HCEC 1CT (cell line): ENCODE measurements around the gene CFAP100.

ENCODE experiments used
- DNase-seq: peaks from one replicate; pipeline ENCODE4 v3.0.0-alpha.2; 2017

The CFAP100 gene

GRCh38 chr3:126377211-126377610 is 17.5 kb upstream of the CFAP100 start:
- DNase-seq: no peak

- no peak for DNase-seq
These were observed 16.4 kb upstream of the CFAP100 start for GRCh38 chr3:126378341-126378751.

DNA sequence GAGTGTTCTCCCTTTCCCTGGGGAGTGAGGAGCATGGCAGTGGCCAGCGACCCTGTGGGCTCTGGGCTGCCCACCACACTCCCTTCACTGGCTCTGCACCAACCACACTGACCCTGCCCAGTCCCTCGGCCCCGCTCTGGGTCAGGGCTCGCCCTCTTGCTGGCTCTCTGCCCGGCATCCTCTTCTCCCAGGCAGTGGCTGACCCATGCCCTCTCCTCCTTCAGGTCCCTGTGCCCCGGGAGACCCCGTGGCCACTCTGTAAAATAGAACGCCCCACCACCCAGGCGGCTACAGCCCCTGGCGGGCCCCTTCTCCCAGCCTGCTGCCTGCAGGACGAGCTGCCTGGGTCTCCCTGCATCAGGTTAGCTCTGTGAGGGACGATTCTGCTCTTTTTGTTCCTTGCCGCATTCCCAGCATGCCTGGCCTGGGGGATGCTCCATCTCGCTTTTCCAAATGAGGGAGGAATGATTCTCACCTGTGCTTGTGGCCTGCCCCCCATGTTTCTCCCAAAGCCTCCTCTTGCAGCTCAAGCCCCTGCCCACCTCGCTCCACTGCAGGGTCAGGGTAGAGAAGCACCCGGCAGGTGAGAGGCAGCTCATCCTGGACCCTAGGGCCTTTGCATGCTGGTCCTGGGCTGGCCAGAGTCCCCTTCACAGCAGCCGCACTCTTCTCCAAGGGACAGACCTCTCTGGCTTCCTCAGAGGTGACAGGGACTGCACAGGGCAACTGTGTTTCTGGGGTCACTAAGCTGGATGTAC is 14.5 kb upstream of the CFAP100 start:
- DNase-seq: no peak

- no peak for DNase-seq
These were observed 12.7 kb upstream of the CFAP100 start for GRCh38 chr3:126381966-126382365.

DNA sequence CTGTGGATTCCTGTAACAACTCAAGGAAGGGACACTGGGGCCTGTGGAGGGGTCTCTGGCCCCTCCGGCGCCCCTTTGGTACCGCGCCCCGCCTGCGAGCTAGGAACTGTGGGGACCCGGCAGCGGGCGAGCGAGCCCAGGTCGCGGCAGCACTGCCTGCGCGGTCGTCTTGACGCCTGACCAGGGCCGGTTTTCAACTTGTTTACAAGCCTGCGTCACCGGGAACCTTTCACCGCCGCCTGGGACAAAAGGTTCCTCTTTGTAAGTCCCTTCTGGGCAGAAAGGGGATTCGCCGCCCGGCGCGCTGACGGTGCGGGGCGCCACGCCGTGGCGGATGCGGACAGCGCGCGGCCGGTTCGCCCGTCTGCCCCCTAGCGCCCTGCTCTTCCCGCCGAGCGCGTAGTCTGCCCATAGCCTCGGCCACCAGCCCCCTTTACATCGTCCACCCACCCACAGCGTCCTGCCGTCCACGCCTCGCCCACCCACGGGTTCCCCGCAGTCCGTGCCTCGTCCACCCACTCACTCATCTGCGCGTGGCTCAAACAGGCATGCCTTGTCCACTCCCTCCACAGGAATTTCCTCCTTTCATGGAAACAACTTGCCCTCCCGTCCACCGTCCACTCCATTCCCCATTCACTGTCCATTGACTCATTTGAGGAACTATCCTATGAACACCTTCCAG is 5.5 kb upstream of the CFAP100 start:
- DNase-seq: peak; percentile 75

GRCh38 chr3:126389794-126390146 is 4.9 kb upstream of the CFAP100 start:
- no peak for DNase-seq

DNA sequence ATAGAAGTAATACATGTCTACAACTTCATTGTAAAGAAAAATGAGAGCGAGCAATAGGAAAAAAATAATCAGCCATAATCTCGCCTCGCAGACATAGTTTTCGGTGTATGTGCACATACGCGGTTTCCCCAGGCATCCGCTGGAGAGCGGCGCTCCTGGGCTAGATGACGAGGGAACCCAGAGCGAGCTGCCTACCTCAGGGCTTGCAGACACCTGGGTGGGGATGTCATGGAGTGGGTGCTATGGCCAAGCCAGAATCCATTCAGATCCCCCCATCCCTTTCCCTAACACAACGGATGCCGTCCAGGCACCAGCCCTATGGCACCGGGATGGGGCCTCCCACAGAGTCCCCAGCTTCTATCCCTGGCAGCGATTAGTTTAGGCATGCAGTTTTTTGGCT is 4.5 kb upstream of the CFAP100 start:
- no peak for DNase-seq

DNA sequence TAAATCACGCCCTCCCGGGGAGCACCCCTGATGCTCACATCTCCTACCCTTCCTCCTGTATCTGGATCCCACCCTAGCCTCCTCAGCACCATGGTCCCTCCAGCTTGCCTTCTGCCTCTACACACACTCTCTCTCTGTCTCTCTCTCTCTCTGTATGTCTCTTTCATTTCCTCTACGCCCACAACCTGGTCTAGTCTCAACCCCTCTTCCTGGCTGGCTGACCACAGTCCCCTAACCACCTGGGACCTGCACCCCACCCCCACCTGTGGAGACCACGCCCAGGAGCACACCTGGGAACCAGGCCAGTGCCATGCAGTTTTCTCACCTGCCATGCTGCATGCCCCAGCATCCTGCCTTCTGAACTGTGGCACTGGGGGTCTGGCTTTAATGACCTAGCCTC is 4.0 kb upstream of the CFAP100 start:
- DNase-seq: no peak

DNA sequence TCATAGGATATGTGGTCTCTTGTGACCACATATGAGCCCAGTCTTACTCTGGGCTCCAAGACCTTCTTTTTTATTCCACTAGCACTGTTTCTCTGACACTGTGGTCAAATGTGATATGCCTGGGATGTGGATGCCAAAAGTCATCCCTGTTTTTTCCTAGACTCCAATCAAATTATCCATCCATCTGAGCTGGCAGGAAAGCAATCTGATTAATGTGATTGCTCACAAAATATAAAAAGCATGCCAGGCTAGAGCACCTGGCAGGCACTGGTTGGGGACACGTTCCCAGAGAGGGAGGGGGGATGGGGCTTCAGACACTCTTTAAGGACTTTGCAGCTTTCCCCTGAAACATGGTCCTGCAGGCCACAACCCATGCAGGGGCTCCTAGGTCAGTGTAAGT is 3.1 kb upstream of the CFAP100 start:
- DNase-seq: no peak

- DNase-seq: no peak
These were observed 2.5 kb upstream of the CFAP100 start for GRCh38 chr3:126392246-126392645.

DNA sequence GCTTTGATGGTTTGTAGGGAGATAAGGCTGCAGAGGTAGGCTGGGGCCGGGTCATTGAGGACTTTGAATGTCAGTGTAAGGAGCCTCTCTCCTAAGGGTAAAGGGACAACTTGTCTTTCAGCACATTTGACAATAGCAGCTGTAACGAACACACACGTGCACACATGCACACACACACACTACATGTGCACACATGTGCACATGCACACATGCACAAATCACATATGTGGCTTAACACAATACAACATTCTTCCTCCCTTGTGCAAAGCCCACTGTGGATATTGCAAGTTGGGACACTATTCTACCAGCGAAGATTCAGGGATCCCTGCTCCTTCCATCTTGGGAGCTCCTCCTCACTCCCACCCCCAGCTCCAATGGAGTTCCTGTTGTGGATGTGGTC is 1.1 kb upstream of the CFAP100 start:
- no peak for DNase-seq

DNA sequence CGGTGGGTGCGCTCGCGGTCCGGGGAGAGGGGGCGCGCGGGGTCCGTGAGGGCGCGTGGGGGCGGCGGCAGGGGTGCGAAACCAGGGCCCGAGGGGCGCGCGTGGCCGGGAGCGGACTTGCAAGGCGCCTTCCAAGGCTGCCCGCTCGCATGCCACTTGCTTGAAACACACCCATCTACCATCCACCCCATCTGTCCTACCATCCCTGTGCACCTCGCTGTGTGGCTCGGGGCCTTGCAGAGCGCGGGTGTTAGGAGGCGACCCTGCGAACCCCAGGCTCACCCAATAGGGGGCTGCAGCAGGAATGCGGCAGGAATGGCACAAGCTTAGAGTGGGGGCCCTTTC is 240 bp downstream of the CFAP100 start:
- DNase-seq: no peak

GRCh38 chr3:126395846-126396513 is 1.3 kb downstream of the CFAP100 start:
- DNase-seq: no peak

DNA sequence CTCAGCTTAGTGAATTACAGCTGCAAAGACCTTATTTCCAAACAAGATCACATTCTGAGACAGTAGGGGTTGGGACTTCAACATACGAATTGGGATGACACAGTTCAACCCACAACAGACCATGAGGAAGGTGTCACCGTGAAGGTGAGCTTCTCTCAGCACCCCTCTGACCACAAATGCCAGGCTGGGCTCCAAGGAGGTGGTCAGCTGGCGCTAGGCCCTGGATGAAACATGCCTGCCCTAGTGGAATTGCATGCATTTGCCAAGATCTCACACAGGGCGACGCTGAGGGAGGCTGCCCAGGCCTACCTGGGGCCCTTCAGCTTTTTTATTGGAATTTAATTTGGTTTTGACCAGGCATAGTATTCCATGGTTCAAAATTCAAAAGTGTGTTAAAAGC is 1.8 kb downstream of the CFAP100 start:
- no peak for DNase-seq

GRCh38 chr3:126397610-126398422 is 3.1 kb downstream of the CFAP100 start:
- no peak for DNase-seq

DNA sequence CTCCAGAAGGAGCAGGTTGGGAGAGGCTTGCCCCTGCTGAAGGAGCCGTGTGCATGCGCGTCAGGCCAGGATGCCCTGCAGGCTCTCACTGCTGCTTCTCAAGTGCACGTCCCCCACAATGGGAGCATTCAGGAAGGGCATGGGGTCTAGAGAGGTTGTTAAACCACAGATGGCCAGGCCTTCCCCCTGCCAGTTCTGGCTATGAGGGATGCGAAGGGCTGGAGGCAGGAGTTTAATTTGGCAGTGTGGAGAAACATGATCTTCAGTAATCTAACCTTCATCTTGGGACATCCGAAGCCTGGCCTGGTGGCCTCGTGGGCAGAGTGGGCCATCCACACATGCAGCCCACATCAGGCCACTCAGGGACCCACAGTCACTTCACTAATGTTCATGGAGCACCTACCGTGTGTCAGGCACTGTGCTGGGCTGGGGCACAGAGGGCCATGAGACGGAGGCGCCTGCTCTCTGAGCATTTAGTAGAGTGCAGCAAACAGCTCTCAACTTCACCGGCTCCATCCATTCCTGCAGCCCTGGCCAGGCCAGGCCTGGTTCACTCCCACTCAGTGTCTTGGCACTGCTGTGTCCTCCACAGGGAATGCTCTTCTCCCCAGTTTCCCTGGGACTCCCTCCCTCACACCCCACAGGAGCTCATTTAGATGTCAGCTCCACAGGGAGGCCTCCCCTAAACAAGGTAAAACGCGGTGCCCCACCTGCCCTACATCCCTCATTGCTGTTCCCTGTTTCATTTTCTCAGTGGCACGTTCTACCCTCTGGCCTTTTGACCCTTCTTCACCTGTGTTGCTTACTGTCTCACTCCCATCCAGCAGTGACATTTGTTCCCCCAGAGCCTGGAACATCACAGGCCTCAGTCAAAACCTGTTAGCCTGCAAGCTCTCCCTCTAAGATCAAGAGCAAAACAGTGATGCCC is 4.0 kb downstream of the CFAP100 start:
- DNase-seq: no peak

DNA sequence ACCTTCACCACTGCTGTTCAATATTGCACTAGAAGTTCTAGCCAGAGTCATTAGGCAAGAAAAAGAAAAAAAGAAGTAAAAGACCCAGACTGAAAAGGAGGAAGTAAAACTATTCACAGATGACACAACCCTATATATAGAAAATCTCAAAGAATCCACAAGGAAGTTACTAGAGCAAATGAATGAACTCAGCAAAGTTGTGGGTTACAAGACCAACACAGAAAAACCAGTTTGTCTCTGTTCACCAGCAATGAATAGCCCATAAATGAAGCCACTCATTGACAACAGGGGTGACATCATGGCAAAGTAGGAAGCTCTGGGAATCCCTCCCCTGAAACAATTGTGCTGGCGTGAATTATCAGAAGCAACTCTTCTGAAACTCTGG is 4.6 kb downstream of the CFAP100 start:
- no peak for DNase-seq

DNA sequence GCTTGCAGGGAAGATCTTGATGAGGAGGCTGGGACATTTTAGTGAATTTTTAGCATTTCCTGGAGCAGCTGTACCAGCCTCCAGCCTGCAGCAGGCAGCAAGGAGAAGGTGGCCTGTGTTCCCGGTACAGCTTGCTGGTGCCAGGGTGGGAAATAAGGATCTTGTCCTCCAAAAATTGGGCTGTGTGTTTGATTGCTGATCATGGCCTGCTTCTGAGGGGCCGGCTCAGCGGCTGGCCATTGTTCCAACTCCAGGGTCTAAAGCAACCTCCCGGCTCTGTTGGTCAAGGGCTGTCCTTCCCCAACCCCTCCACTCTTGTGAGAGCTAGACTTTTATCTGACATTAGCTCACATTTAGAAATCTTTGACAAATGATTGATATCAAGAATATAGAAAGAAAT is 5.0 kb downstream of the CFAP100 start:
- DNase-seq: no peak

DNA sequence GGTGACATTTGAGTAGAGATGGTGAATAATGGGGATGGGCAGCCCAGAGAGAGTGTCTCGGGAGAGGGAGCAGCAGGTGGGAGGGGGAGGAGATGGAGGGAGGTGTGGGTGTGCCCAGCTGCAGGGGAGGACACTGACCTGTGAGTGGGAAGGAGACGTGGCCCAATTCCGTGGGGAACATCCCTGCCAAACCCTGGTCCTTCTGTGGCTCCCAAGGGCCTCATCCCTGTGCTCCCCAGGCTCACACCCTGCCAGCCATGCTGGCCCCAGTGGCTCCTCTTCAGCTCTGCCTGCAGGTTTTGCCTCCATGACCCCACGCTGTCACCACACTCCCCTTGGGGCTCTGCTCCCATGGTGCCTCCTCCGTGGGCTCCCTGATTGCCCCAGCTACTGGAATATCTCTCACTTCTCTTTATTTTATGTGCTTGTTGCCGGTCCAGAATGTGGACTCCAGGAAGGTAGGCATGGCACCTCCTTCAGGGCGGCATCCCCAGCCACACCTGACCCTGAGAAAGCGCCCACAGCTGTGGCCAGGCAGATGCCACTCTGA is 7.0 kb downstream of the CFAP100 start:
- no peak for DNase-seq

GRCh38 chr3:126402178-126402577 is 7.5 kb downstream of the CFAP100 start:
- no peak for DNase-seq

GRCh38 chr3:126402666-126403302 is 8.1 kb downstream of the CFAP100 start:
- no peak for DNase-seq
